ENCODE results near the gene MRPL41. TPM values are rescaled to one million over a fixed set of nuclear protein-coding genes. Genes with fewer than 3 reads are reported as not detected.
"Not testable (repeated sequence)": the region's sequence is repeated elsewhere in the genome, so short reads cannot be mapped to it uniquely, and the experiment has no call there.

Gene MRPL41
- total and polyA plus RNA-seq, 2 donors from 2014 or later = 47.3 to 150 TPM

DNA sequence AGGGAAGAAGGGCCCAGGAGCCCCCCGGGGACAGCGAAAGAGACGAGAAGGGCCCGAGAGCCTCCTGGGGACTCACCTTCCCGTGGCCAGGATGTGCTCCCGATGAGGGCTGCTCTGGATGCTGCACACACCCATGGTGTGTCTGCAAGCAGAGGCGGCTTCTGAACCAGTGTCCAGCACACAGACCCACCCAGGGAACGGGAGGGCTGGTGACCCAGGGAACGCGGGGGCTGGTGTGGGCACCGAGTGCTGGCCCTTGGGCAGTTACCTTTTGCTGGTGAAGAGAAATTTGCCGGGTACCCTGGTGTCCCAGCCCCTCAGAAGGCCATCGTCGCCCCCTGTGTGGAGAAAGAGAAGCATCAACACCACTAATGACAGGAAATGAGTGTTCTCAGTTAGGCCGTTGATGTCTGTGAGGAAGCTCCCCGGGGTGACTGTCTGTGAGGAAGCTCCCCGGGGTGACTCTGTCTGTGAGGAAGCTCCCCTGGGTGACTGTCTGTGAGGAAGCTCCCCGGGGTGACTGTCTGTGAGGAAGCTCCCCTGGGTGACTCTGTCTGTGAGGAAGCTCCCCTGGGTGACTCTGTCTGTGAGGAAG, 13.2 kb downstream of the MRPL41 start:
- no peaks in the 10 kb centered on the region for H3K27me3 ChIP-seq (ENCODE audit: control insufficient read depth, insufficient read depth, low read length)
- no peak overlapping the region for H3K27ac ChIP-seq (ENCODE audit: low read depth in 2 of 2, low read length in 2 of 2)
- H3K36me3 ChIP-seq (ENCODE audit: control insufficient read depth in 2 of 3, insufficient read depth in 3 of 3, low read length in 3 of 3) = peaks cover 0 to 6% (median 3%) of the 10 kb centered on the region in 3 donors
- DNase-seq (no peak), FAIRE-seq (no peak)
- intact Hi-C loops (cut with DNase I) = no loop called here
- no peak overlapping the region for H3K9ac ChIP-seq (ENCODE audit: low read length in 3 of 3)
- H3K4me1 ChIP-seq (ENCODE audit: control insufficient read depth in 2 of 3, insufficient read depth in 2 of 3, low read depth in 1 of 3, low read length in 3 of 3) = no peaks in the 10 kb centered on the region
- TF ChIP-seq, protein P1, sequence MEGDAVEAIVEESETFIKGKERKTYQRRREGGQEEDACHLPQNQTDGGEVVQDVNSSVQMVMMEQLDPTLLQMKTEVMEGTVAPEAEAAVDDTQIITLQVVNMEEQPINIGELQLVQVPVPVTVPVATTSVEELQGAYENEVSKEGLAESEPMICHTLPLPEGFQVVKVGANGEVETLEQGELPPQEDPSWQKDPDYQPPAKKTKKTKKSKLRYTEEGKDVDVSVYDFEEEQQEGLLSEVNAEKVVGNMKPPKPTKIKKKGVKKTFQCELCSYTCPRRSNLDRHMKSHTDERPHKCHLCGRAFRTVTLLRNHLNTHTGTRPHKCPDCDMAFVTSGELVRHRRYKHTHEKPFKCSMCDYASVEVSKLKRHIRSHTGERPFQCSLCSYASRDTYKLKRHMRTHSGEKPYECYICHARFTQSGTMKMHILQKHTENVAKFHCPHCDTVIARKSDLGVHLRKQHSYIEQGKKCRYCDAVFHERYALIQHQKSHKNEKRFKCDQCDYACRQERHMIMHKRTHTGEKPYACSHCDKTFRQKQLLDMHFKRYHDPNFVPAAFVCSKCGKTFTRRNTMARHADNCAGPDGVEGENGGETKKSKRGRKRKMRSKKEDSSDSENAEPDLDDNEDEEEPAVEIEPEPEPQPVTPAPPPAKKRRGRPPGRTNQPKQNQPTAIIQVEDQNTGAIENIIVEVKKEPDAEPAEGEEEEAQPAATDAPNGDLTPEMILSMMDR (IDR thresholded peaks at IDR 0.05; ENCODE audit: borderline replicate concordance, extremely low read depth, insufficient read depth) = no peak
- no peaks in the 10 kb centered on the region for H3K9me3 ChIP-seq (ENCODE audit: control insufficient read depth in 2 of 3, insufficient read depth in 1 of 3, low read length in 3 of 3)
- no peak overlapping the region for H3K4me3 ChIP-seq (ENCODE audit: low read length in 3 of 3)

DNA sequence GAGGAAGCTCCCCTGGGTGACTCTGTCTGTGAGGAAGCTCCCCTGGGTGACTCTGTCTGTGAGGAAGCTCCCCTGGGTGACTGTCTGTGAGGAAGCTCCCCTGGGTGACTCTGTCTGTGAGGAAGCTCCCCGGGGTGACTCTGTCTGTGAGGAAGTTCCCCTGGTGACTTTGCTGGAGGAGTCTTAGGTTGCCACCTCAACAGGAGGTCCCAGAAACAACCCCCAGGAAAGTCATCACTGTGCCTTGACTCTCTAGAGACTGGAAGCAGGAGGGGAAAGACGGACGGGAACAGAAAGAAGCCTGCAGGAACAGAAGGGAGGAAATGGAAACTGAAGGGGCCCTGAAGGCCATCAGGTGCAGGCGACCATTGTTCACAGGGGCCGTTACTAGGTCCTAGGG, 16.8 kb downstream of the MRPL41 start:
- H3K4me1 ChIP-seq (ENCODE audit: control insufficient read depth in 2 of 3, insufficient read depth in 2 of 3, low read depth in 1 of 3, low read length in 3 of 3); FAIRE-seq; H3K27ac ChIP-seq (ENCODE audit: low read depth in 2 of 2, low read length in 2 of 2); intact Hi-C loops (cut with DNase I); H3K9ac ChIP-seq (ENCODE audit: low read length in 3 of 3); DNase-seq; H3K27me3 ChIP-seq (ENCODE audit: control insufficient read depth, insufficient read depth, low read length); H3K9me3 ChIP-seq (ENCODE audit: control insufficient read depth in 2 of 3, insufficient read depth in 1 of 3, low read length in 3 of 3); H3K4me3 ChIP-seq (ENCODE audit: low read length in 3 of 3): not testable (repeated sequence)
- H3K36me3 ChIP-seq (ENCODE audit: control insufficient read depth in 2 of 3, insufficient read depth in 3 of 3, low read length in 3 of 3) = peaks cover 0 to 18% (median 15%) of the 10 kb centered on the region in 3 donors

DNA sequence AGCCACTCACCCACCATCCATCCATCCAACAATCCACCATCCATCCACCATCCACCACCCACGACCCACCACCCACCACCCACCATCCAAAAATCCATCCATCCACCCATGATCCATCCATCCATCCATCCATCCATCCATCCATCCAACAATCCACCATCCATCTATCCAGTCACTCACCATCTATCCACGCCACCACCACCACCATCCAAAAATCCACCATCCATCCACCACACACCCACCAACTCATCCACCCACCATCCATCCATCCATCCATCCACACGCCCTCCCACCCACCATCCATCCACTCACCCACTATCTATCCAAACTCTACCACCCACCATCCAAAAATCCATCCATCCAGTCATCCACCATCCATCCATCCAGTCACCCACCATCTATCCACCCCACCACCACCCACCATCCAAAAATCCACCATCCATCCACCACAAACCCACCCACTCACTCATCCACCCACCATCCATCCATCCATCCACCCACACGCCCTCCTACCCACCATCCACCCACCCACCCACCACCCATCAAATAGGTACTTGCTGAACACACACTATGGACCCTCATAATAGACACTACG, 18.0 kb downstream of the MRPL41 start:
- TF ChIP-seq, protein P1 (IDR thresholded peaks at IDR 0.05; ENCODE audit: borderline replicate concordance, extremely low read depth, insufficient read depth) = no peak
- no peak for FAIRE-seq
- H3K4me3 ChIP-seq (ENCODE audit: low read length in 3 of 3) = no peak overlapping the region
- H3K27ac ChIP-seq (ENCODE audit: low read depth in 2 of 2, low read length in 2 of 2) = no peak overlapping the region
- no peaks in the 10 kb centered on the region for H3K27me3 ChIP-seq (ENCODE audit: control insufficient read depth, insufficient read depth, low read length)
- H3K9ac ChIP-seq (ENCODE audit: low read length in 3 of 3) = no peak overlapping the region
- intact Hi-C loops (cut with DNase I) = no loop called here
- H3K4me1 ChIP-seq (ENCODE audit: control insufficient read depth in 2 of 3, insufficient read depth in 2 of 3, low read depth in 1 of 3, low read length in 3 of 3) = no peaks in the 10 kb centered on the region
- H3K9me3 ChIP-seq (ENCODE audit: control insufficient read depth in 2 of 3, insufficient read depth in 1 of 3, low read length in 3 of 3) = no peaks in the 10 kb centered on the region
- peaks cover 0 to 20% (median 18%) of the 10 kb centered on the region in 3 donors for H3K36me3 ChIP-seq (ENCODE audit: control insufficient read depth in 2 of 3, insufficient read depth in 3 of 3, low read length in 3 of 3)
- DNase-seq = no peak

GRCh38 chr9:137570566-137570965, 18.9 kb downstream of the MRPL41 start:
- peaks cover under 1 to 24% (median 19%) of the 10 kb centered on the region in 3 donors for H3K36me3 ChIP-seq (ENCODE audit: control insufficient read depth in 2 of 3, insufficient read depth in 3 of 3, low read length in 3 of 3)
- TF ChIP-seq, protein P1 (IDR thresholded peaks at IDR 0.05; ENCODE audit: borderline replicate concordance, extremely low read depth, insufficient read depth) = no peak
- H3K4me3 ChIP-seq (ENCODE audit: low read length in 3 of 3) = no peak overlapping the region
- no peak overlapping the region for H3K9ac ChIP-seq (ENCODE audit: low read length in 3 of 3)
- FAIRE-seq = no peak
- DNase-seq = no peak
- intact Hi-C loops (cut with DNase I) = no loop called here
- H3K4me1 ChIP-seq (ENCODE audit: control insufficient read depth in 2 of 3, insufficient read depth in 2 of 3, low read depth in 1 of 3, low read length in 3 of 3) = no peaks in the 10 kb centered on the region
- H3K27me3 ChIP-seq (ENCODE audit: control insufficient read depth, insufficient read depth, low read length) = no peaks in the 10 kb centered on the region
- H3K27ac ChIP-seq (ENCODE audit: low read depth in 2 of 2, low read length in 2 of 2) = no peak overlapping the region
- H3K9me3 ChIP-seq (ENCODE audit: control insufficient read depth in 2 of 3, insufficient read depth in 1 of 3, low read length in 3 of 3) = no peaks in the 10 kb centered on the region

Data from kidney (tissue), 14 donors.